Lower leg skin (tissue), 3 donors: ENCODE data around the gene SETD1A.

Experiments used
- CTCF ChIP-seq, 3 donors: fragments of 450-650 bp; IDR thresholded peaks; one replicate each; pipeline ENCODE4 v1.5.1; 2016; ENCODE audit warnings: antibody characterized with exemption in 3 of 3, mild to moderate bottlenecking in 3 of 3, moderate library complexity in 2 of 3
- POLR2A ChIP-seq, 2 donors: fragments of 450-650 bp; IDR thresholded peaks; one replicate each; pipeline ENCODE4 v1.6.1; 2016 to 2017; ENCODE audit warnings: antibody characterized with exemption in 2 of 2, mild to moderate bottlenecking in 1 of 2, moderate library complexity in 1 of 2

- TF ChIP-seq CTCF (IDR thresholded peaks at IDR 0.05), result no peak
- TF ChIP-seq POLR2A (IDR thresholded peaks at IDR 0.05), result no peak
These were observed 40.5 kb downstream of the SETD1A start for GRCh38 chr16:30997725-30998711.
